Liver (tissue), 9 donors: Measurements from ENCODE around the gene REPS2. TPM values are rescaled to one million over a fixed set of nuclear protein-coding genes. Genes with fewer than 3 reads are reported as not detected.

Experiments
- DNase-seq: peaks from one replicate; pipeline ENCODE4 v3.0.0-alpha.2; 2017; ENCODE audit warnings: low spot score
- H3K27ac ChIP-seq, 2 donors: one replicate each; pipeline ENCODE4 v1.7.0; 2013; ENCODE audit warnings: inconsistent platforms in 2 of 2, low read length in 2 of 2, control low read depth in 1 of 2, low read depth in 1 of 2, mild to moderate bottlenecking in 1 of 2
- H3K27me3 ChIP-seq, 4 donors: one replicate each; pipeline versions ENCODE4 v1.6.1 to v1.7.0; 2013; ENCODE audit warnings: low read length in 3 of 4, inconsistent platforms in 1 of 4, mild to moderate bottlenecking in 1 of 4, moderate library complexity in 1 of 4; ENCODE audit not compliant: control insufficient read depth in 4 of 4, insufficient read depth in 4 of 4
- H3K36me3 ChIP-seq, 4 donors: one replicate each; pipeline versions ENCODE4 v1.6.1 to v1.7.0; 2013; ENCODE audit warnings: low read length in 3 of 4, mild to moderate bottlenecking in 3 of 4, low read depth in 1 of 4, moderate library complexity in 1 of 4; ENCODE audit not compliant: control insufficient read depth in 4 of 4, insufficient read depth in 3 of 4
- H3K4me1 ChIP-seq, 4 donors: one replicate each; pipeline versions ENCODE4 v1.6.1 to v1.7.0; 2013; ENCODE audit warnings: low read length in 3 of 4, mild to moderate bottlenecking in 3 of 4, moderate library complexity in 1 of 4; ENCODE audit not compliant: control insufficient read depth in 4 of 4, insufficient read depth in 4 of 4
- H3K4me3 ChIP-seq, 3 donors: one replicate each; pipeline versions ENCODE4 v1.6.1 to v1.7.0; 2013; ENCODE audit warnings: low read length in 3 of 3, control low read depth in 1 of 3, low read depth in 1 of 3, mild to moderate bottlenecking in 1 of 3
- H3K9ac ChIP-seq, 2 donors: one replicate each; pipeline ENCODE4 v1.7.0; 2013; ENCODE audit warnings: low read length in 2 of 2, mild to moderate bottlenecking in 2 of 2, moderate library complexity in 2 of 2, control low read depth in 1 of 2, low read depth in 1 of 2
- H3K9me3 ChIP-seq, 4 donors: one replicate each; pipeline versions ENCODE4 v1.6.1 to v1.7.0; 2013; ENCODE audit warnings: low read length in 3 of 4; ENCODE audit not compliant: control insufficient read depth in 4 of 4
- ATF3 ChIP-seq: IDR thresholded peaks from 2 replicates; pipeline ENCODE4 v1.6.1; 2016; ENCODE audit warnings: antibody characterized with exemption
- CTCF ChIP-seq: fragments of 150-350 bp; IDR thresholded peaks from 2 replicates; pipeline ENCODE4 v1.5.1; 2017; ENCODE audit warnings: improper control_type of control experiment, low read depth, low read length; ENCODE audit not compliant: missing input control
- EGR1 ChIP-seq, 2 donors: IDR thresholded peaks; 2 replicates each; pipeline ENCODE4 v1.6.1; 2016 to 2018; ENCODE audit warnings: antibody characterized with exemption in 2 of 2, low read depth in 2 of 2
- FOXA1 ChIP-seq: IDR thresholded peaks from 2 replicates; pipeline ENCODE4 v1.6.1; 2016; ENCODE audit warnings: antibody characterized with exemption
- FOXA2 ChIP-seq: IDR thresholded peaks from 2 replicates; pipeline ENCODE4 v1.6.1; 2016; ENCODE audit warnings: antibody characterized with exemption
- HNF4G ChIP-seq: IDR thresholded peaks from 2 replicates; pipeline ENCODE4 v1.6.1; 2016; ENCODE audit warnings: antibody characterized with exemption
- JUND ChIP-seq, 2 donors: IDR thresholded peaks; 2 replicates each; pipeline ENCODE4 v1.6.1; 2016; ENCODE audit warnings: antibody characterized with exemption in 2 of 2
- MAX ChIP-seq: IDR thresholded peaks from 2 replicates; pipeline ENCODE4 v1.6.1; 2016; ENCODE audit warnings: antibody characterized with exemption
- NR2F2 ChIP-seq: IDR thresholded peaks from 2 replicates; pipeline ENCODE4 v1.6.1; 2016; ENCODE audit warnings: antibody characterized with exemption
- RAD21 ChIP-seq, 2 donors: IDR thresholded peaks; 2 replicates each; pipeline ENCODE4 v1.6.1; 2016; ENCODE audit warnings: antibody characterized with exemption in 2 of 2, mild to moderate bottlenecking in 2 of 2
- REST ChIP-seq: IDR thresholded peaks from 2 replicates; pipeline ENCODE4 v1.6.1; 2016; ENCODE audit warnings: antibody characterized with exemption, mild to moderate bottlenecking
- RXRA ChIP-seq, 2 donors: IDR thresholded peaks; 2 replicates each; pipeline ENCODE4 v1.6.1; 2017 to 2018; ENCODE audit warnings: antibody characterized with exemption in 2 of 2, mild to moderate bottlenecking in 1 of 2
- SP1 ChIP-seq: IDR thresholded peaks from 2 replicates; pipeline ENCODE4 v1.6.1; 2018; ENCODE audit warnings: antibody characterized with exemption, mild to moderate bottlenecking
- TAF1 ChIP-seq: conservative IDR thresholded peaks from 2 replicates; pipeline ENCODE4 v1.6.1; 2016; ENCODE audit warnings: antibody characterized with exemption, mild to moderate bottlenecking
- YY1 ChIP-seq: IDR thresholded peaks from 2 replicates; pipeline ENCODE4 v1.6.1; 2016; ENCODE audit warnings: antibody characterized with exemption, mild to moderate bottlenecking
- ZBTB33 ChIP-seq: IDR thresholded peaks from 2 replicates; pipeline ENCODE4 v1.6.1; 2016; ENCODE audit warnings: antibody characterized with exemption
- WGBS: extraction: QIAGEN DNeasy Blood & Tissue Kit; methylation state at CpG from one replicate; pipeline ENCODE4 v1.1.7; 2013; 5-methylcytosine and 5-hydroxymethylcytosine counted together
- polyA plus RNA-seq, 2 donors: library from polyadenylated mRNA; stranded (reverse) in 1 of 2; unstranded in 1 of 2; fragments of 200-250 nt in 1 of 2; fragments of >200 nt in 1 of 2; fragmentation: Nextera tagmentation in 1 of 2; extraction: Ambion mirVana in 1 of 2; gene quantifications; one replicate each; pipeline versions ENCODE4 v1.2.1 to v1.2.3, GENCODE V29; 2013 to 2015
- total RNA-seq, 2 donors: library from RNA; depleted of rRNA; stranded (reverse); fragments of >200 nt; gene quantifications; one replicate each; pipeline ENCODE4 v1.2.3, GENCODE V29; 2014
- donor health status: healthy.
- donor health status: healthy.
- donor health status: healthy.
- donor health status: healthy.
- donor health status: healthy.

Gene REPS2
- total and polyA plus RNA-seq, 4 donors: 3.5 to 10.7 (median 6.2) TPM

- Histone ChIP-seq H3K27ac (no peak overlapping the region), H3K9ac (no peak overlapping the region), H3K4me3 (no peak overlapping the region), H3K9me3 (no peaks in the 10 kb centered on the region), H3K27me3 (no peaks in the 10 kb centered on the region), H3K36me3 (peaks cover 0 to 3% (median 0%) of the 10 kb centered on the region in 4 donors), H3K4me1 (no peaks in the 10 kb centered on the region)
- TF ChIP-seq FOXA1: no peak
- TF ChIP-seq TAF1: no peak
- TF ChIP-seq RAD21 (IDR thresholded peaks at IDR 0.05): no peak
- no peak for TF ChIP-seq MAX
- TF ChIP-seq HNF4G: no peak
- no peak for TF ChIP-seq JUND (IDR thresholded peaks at IDR 0.05)
- TF ChIP-seq YY1: no peak
- DNase-seq: no peak
- WGBS: 69% methylated on average over 11 of the region's 11 CpGs
These were observed 78.4 kb downstream of the REPS2 start for GRCh38 chrX:17024886-17025285.

- DNase-seq: no peak
- Histone ChIP-seq H3K36me3 (peaks cover 0 to 3% (median 0%) of the 10 kb centered on the region in 4 donors), H3K4me3 (no peak overlapping the region), H3K9ac (no peak overlapping the region), H3K27ac (no peak overlapping the region), H3K27me3 (no peaks in the 10 kb centered on the region), H3K4me1 (no peaks in the 10 kb centered on the region), H3K9me3 (no peaks in the 10 kb centered on the region)
- TF ChIP-seq CTCF (no peak), ATF3 (no peak), TAF1 (no peak)
- 88% methylated on average over 7 of the region's 7 CpGs for WGBS
These were observed 79.3 kb downstream of the REPS2 start for GRCh38 chrX:17025621-17026302.

- peaks cover 0 to 3% (median 0%) of the 10 kb centered on the region in 4 donors for H3K36me3 ChIP-seq
- no peak overlapping the region for H3K9ac ChIP-seq
- no peaks in the 10 kb centered on the region for H3K4me1 ChIP-seq
- no peak overlapping the region for H3K27ac ChIP-seq
- WGBS: 79% methylated on average over 2 of the region's 2 CpGs
- H3K9me3 ChIP-seq: no peaks in the 10 kb centered on the region
- DNase-seq: no peak
- no peaks in the 10 kb centered on the region for H3K27me3 ChIP-seq
- no peak overlapping the region for H3K4me3 ChIP-seq
- TF ChIP-seq EGR1 (IDR thresholded peaks at IDR 0.05; ENCODE audit: low read depth in 2 of 2): no peak
- no peak for TF ChIP-seq RAD21 (IDR thresholded peaks at IDR 0.05)
- no peak for TF ChIP-seq REST
- TF ChIP-seq HNF4G: no peak
- no peak for TF ChIP-seq MAX
- no peak for TF ChIP-seq NR2F2
- TF ChIP-seq ZBTB33: no peak
- no peak for TF ChIP-seq YY1
- no peak for TF ChIP-seq ATF3
- no peak for TF ChIP-seq TAF1
- no peak for TF ChIP-seq FOXA2
- no peak for TF ChIP-seq SP1
- no peak for TF ChIP-seq FOXA1
- TF ChIP-seq RXRA (IDR thresholded peaks at IDR 0.05): no peak
- TF ChIP-seq JUND (IDR thresholded peaks at IDR 0.05): no peak
- no peak for TF ChIP-seq CTCF
These were observed 81.5 kb downstream of the REPS2 start for GRCh38 chrX:17027931-17028330.
